Neural cell (in vitro differentiated cells): Measurements from ENCODE around the gene SLC16A2.

Experiments
- CTCF ChIP-seq: fragments of 450-650 bp; IDR thresholded peaks from 2 replicates; pipeline ENCODE4 v1.5.1; 2014; ENCODE audit warnings: antibody characterized with exemption, mild to moderate bottlenecking, moderate library complexity; ENCODE audit not compliant: poor library complexity, severe bottlenecking
- EP300 ChIP-seq: fragments of 450-650 bp; conservative IDR thresholded peaks from 2 replicates; pipeline ENCODE4 v1.6.1; 2014; ENCODE audit warnings: antibody characterized with exemption, mild to moderate bottlenecking, moderate library complexity; ENCODE audit not compliant: poor library complexity, severe bottlenecking
- EZH2 ChIP-seq: fragments of 200-600, 300-800 bp; shearing (Covaris generic), sonication (generic); IDR thresholded peaks from 2 replicates; pipeline ENCODE4 v1.6.1; 2014; ENCODE audit warnings: antibody characterized with exemption, low read length, borderline replicate concordance, mild to moderate bottlenecking; ENCODE audit not compliant: insufficient read depth, poor library complexity, severe bottlenecking
- MXI1 ChIP-seq: fragments of 450-650 bp; conservative IDR thresholded peaks from 2 replicates; pipeline ENCODE4 v1.6.1; 2014; ENCODE audit warnings: antibody characterized with exemption, mild to moderate bottlenecking; ENCODE audit not compliant: poor library complexity, severe bottlenecking
- POLR2AphosphoS5 ChIP-seq: IDR thresholded peaks from 2 replicates; pipeline ENCODE4 v1.6.1; 2012
- RAD21 ChIP-seq: fragments of 450-650 bp; conservative IDR thresholded peaks from 2 replicates; pipeline ENCODE4 v1.6.1; 2014; ENCODE audit warnings: antibody characterized with exemption, mild to moderate bottlenecking, moderate library complexity
- REST ChIP-seq: IDR thresholded peaks from 2 replicates; pipeline ENCODE4 v1.6.1; 2012; ENCODE audit warnings: borderline replicate concordance
- SMC3 ChIP-seq: fragments of 450-650 bp; conservative IDR thresholded peaks from 2 replicates; pipeline ENCODE4 v1.6.1; 2014; ENCODE audit warnings: antibody characterized with exemption, mild to moderate bottlenecking, moderate library complexity; ENCODE audit not compliant: poor library complexity
- TAF1 ChIP-seq: IDR thresholded peaks from 2 replicates; pipeline ENCODE4 v1.6.1; 2012; ENCODE audit warnings: low read depth

- TF ChIP-seq EZH2: no peak
- no peak for TF ChIP-seq POLR2AphosphoS5
- TF ChIP-seq RAD21: no peak
- no peak for TF ChIP-seq CTCF
- no peak for TF ChIP-seq TAF1
- no peak for TF ChIP-seq EP300
- TF ChIP-seq REST: no peak
- no peak for TF ChIP-seq MXI1
- TF ChIP-seq SMC3: no peak
Measured at GRCh38 chrX:74493806-74494205, 72.5 kb downstream of the SLC16A2 start.
